Measurements from ENCODE around the gene EBLN2. TPM values are rescaled to one million over a fixed set of nuclear protein-coding genes. Genes with fewer than 3 reads are reported as not detected.

The EBLN2 gene
- total RNA-seq, 8 experiments from 2014 or later: 2.7 to 12.8 (median 3.5) TPM

DNA sequence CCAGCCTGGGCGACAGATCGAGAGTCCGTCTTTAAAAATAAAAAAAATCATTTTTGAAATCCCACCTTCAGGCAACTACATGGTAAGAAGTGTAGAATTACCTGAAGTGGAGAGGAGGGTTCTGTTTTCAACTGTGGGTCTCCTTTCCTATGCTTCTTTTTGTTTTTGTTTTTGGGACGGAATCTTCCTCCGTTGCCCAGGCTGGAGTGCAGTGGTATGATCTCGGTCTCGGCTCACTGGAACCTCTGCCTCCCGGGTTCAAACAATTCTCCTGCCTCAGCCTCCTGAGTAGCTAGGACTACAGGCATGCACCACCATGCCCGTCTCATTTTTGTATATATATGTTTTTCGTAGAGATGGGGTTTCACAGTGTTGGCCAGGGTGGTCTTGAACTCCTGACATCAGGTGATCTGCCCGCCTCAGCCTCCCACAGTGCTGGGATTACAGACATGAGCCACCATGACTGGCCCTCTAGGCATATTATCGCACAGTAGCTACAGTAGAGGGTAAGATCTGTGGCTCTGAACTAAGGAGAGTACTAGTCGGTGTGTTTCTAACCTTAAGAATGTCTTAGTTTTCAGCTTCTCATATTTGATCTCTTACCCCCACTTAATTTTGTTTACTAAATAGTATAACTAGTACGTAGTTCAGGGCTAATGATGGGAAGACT, 8.5 kb downstream of the EBLN2 start:
- Histone ChIP-seq H3K4me3 (no peak overlapping the region), H3K27ac (no peak overlapping the region), H3K4me1 (replicated peaks in 1 of 2) (no peaks in the 10 kb centered on the region)
- WGBS, 10 experiments: 43 to 89% (median 78%) methylated on average over 1 to 7 of the region's 14 CpGs; no CpG with 5 or more reads in 3 of the 10 experiments
- ATAC-seq (replicated peaks in 6 of 8): no peak
- in situ Hi-C loops (cut with MboI; ENCODE audit: low pct_unique_long_range_greater_than_20kb in 2 of 9, low sequenced_read_pairs in 9 of 9, unreplicated experiment in 9 of 9): loop anchor here in 2 of 9 experiments (10.0 to 25.0 kb wide), 3 partner anchors 135 to 1358 kb away; no protein-coding TSS in a partner anchor

DNA sequence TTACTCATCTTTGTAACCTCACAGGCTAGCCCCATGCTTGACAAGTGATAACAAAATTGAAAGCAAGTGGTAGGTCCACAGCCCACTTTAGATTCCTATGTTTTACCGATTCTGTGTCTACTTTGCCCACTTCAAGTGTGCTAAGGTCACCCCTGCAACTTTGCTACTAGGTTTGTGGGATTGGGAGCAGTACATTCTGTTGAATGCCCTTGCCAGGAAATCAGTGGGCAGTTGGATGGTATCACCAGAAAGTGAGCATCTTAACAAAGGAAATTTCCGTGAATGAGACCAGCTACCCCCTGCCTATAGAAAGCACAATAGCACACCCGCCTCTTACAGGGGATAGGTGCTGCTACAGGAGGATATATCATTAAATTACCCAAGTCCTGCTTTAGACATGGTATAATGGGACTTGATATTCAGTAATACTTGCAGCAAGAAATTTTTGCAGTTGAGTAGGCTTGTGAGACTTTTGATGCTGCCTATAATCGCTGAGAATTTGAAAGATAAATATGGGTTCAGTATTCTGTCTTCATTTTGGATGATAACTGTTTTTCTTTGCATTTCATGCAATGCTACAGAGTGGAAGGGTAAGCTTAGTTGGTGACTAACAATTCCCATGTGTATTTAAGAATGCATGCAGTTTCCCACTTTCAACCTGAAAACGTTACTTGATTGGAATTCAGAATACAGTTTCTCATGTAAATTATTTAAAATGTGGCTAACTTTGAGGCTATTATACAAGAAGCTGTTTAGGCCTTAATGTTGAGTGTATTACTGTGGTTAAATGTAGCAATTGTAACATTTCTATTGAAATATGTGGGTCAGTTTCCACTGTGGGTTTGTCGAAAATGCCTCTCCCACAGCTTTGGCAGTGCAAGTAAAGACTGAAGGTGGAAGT, 9.5 kb downstream of the EBLN2 start:
- H3K4me3 ChIP-seq: no peak overlapping the region
- no peak overlapping the region for H3K27ac ChIP-seq
- ATAC-seq (replicated peaks in 6 of 8): peak in 3 of 8 experiments; percentile 62 to 81 (median 75)
- in situ Hi-C loops (cut with MboI; ENCODE audit: low pct_unique_long_range_greater_than_20kb in 2 of 9, low sequenced_read_pairs in 9 of 9, unreplicated experiment in 9 of 9): loop anchor here in 2 of 9 experiments (10.0 to 25.0 kb wide), 3 partner anchors 136 to 1359 kb away; no protein-coding TSS in a partner anchor
- H3K4me1 ChIP-seq (replicated peaks in 1 of 2): no peaks in the 10 kb centered on the region
- WGBS, 10 experiments: 11 to 73% (median 42%) methylated on average over 1 to 4 of the region's 6 CpGs

DNA sequence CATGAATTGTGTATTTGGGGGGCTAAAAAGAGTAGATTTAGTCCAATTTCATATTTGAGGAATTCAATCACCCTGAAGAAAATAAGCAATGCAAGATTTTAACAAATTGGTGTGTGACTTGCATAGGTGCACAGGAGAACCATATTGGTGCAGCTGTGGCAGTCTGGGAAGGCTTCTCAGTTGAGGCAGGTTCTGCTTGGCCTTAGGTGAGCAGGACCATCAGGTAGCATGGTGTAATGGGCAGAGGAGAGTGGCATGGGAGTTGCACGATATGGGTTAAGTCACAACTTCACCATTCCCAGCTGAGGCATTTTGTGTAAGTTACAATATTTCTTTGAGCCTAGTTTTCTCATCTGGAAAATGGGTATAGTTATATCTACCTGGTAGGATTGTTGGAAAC, 10.5 kb downstream of the EBLN2 start:
- WGBS, 10 experiments: 86 to 100% (median 100%) methylated on average over 1 of the region's 1 CpG; no CpG with 5 or more reads in 7 of the 10 experiments
- Histone ChIP-seq H3K27ac (no peak overlapping the region), H3K4me1 (replicated peaks in 1 of 2) (no peaks in the 10 kb centered on the region), H3K4me3 (no peak overlapping the region)
- ATAC-seq (replicated peaks in 6 of 8): no peak
- in situ Hi-C loops (cut with MboI; ENCODE audit: low pct_unique_long_range_greater_than_20kb in 2 of 9, low sequenced_read_pairs in 9 of 9, unreplicated experiment in 9 of 9): loop anchor here in 2 of 9 experiments (10.0 to 25.0 kb wide), 3 partner anchors 137 to 1360 kb away; no protein-coding TSS in a partner anchor

DNA sequence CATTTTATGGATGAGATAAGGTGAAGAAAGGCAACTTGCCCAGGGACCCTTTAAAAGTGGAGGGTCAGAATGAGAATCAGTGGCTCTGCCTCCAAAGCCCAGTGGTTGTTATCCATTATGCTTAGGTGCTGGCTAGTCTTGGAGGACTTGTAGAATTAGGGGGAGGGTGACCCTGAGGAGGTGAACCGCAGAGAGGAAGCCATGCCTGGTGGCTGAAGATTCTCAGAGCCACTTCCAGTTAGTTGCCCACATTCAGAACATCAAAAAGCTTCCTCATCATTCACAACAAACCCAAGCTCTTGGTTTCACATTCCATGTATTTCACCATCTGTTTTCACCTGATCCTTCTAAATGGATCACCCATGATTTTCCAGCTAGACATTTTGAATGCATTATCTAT, 11.2 kb downstream of the EBLN2 start:
- H3K4me3 ChIP-seq: no peak overlapping the region
- no peaks in the 10 kb centered on the region for H3K4me1 ChIP-seq (replicated peaks in 1 of 2)
- 11 to 86% (median 73%) methylated on average over 1 of the region's 1 CpG; no CpG with 5 or more reads in 6 of the 10 experiments for WGBS, 10 experiments
- in situ Hi-C loops (cut with MboI; ENCODE audit: low pct_unique_long_range_greater_than_20kb in 2 of 9, low sequenced_read_pairs in 9 of 9, unreplicated experiment in 9 of 9): loop anchor here in 2 of 9 experiments (10.0 to 25.0 kb wide), 3 partner anchors 138 to 1360 kb away; no protein-coding TSS in a partner anchor
- H3K27ac ChIP-seq: no peak overlapping the region
- ATAC-seq (replicated peaks in 6 of 8): no peak

DNA sequence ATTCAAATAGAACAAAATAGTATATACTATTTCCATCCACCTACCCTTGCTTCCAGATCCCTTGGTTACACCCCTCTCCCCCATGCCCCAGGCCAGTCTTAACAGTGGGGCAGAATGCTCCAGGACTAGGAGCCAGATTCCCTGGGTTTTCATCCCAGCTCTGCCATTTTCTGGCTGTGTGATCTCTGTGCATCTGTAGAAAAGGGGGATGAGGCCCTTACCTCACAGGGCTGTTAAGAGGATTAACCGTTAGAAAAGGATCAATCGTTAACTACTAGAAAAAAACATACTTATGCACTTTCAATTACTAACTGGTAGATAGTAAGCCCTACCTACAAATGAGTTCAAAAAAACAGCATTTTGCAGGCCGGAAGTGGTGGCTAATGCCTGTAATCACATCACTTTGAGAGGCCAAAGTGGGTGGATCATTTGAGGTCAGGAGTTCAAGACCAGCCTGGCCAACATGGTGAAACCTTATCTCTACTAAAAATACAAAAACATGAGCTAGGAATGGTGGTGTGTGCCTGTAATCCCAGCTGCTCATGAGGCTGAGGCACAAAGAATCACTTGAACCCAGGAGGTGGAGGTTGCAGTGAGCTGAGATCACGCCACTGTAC, 11.7 kb downstream of the EBLN2 start:
- Histone ChIP-seq H3K27ac (no peak overlapping the region), H3K4me3 (no peak overlapping the region), H3K4me1 (replicated peaks in 1 of 2) (no peaks in the 10 kb centered on the region)
- in situ Hi-C loops (cut with MboI; ENCODE audit: low pct_unique_long_range_greater_than_20kb in 2 of 9, low sequenced_read_pairs in 9 of 9, unreplicated experiment in 9 of 9): loop anchor here in 2 of 9 experiments (10.0 to 25.0 kb wide), 3 partner anchors 138 to 1361 kb away; no protein-coding TSS in a partner anchor
- 57 to 100% (median 86%) methylated on average over 1 to 4 of the region's 4 CpGs; no CpG with 5 or more reads in 2 of the 10 experiments for WGBS, 10 experiments
- ATAC-seq (replicated peaks in 6 of 8): no peak

DNA sequence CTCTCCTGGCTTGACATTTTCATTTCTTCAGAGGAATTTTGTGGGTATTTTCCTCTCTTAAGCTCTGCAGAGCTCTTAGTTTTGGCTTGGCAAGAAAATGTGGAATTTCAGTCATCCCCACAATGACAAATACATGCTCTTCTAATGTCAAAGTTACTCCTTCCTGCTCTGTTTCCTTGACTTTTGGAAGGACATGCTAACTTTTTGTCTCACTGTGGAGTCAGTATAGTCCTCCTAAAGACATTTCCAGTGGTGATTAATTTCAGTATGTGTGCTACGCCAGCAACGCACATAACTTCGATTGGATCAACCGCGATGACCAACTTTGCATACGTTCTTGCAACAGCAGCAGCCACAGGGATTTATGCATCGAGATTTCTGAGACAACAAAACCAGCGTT, 13.3 kb downstream of the EBLN2 start:
- no peak overlapping the region for H3K4me3 ChIP-seq
- ATAC-seq (replicated peaks in 6 of 8): no peak
- H3K27ac ChIP-seq: no peak overlapping the region
- 60 to 91% (median 74%) methylated on average over 2 to 8 of the region's 8 CpGs; no CpG with 5 or more reads in 1 of the 10 experiments for WGBS, 10 experiments
- in situ Hi-C loops (cut with MboI; ENCODE audit: low pct_unique_long_range_greater_than_20kb in 2 of 9, low sequenced_read_pairs in 9 of 9, unreplicated experiment in 9 of 9): loop anchor here in 6 of 9 experiments (10.0 to 25.0 kb wide), 4 partner anchors 137 to 1362 kb away; no protein-coding TSS in a partner anchor
- H3K4me1 ChIP-seq (replicated peaks in 1 of 2): no peaks in the 10 kb centered on the region

DNA sequence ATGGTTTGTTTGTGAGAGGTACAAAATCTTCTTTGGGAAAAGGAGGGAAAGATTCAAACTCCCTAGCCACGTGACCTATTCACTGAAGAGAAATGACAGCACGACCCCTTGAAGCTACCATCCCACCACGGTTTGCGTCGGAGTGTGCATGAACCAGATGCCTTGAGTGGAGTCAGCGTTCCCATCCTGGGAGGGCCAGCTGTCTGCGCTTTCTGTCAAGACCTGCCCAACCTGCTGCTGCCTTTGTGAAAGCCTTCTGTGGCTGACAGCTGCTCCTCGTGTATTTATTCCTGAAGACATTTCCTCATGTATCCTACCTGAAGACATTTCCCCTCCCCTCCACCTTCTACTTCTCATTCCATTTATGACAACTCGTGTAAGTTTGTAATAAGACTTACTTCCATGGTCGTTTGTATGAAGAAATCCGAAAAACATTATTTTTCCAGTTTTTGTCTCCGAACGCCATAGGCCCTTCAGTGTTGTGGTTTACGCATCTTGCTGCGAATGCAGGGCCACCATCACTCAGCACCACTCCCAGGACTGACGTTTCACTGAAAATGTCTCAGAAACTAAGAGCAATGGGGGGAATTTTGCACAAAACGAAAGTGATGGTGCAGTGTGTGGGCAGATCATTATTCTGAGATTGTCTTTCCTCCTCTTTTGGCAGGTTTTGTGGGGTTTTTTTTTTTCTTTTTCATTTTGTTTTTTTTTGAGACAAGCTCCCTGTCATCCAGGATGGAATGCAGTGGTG, 18.9 kb downstream of the EBLN2 start:
- WGBS, 10 experiments: 50 to 82% (median 67%) methylated on average over 1 to 17 of the region's 17 CpGs
- Histone ChIP-seq H3K4me1 (replicated peaks in 1 of 2) (no peaks in the 10 kb centered on the region), H3K27ac (no peak overlapping the region), H3K4me3 (no peak overlapping the region)
- no peak for ATAC-seq (replicated peaks in 6 of 8)
- in situ Hi-C loops (cut with MboI; ENCODE audit: low pct_unique_long_range_greater_than_20kb in 2 of 9, low sequenced_read_pairs in 9 of 9, unreplicated experiment in 9 of 9): loop anchor here in 4 of 9 experiments (25.0 kb wide), 3 partner anchors 143 to 1368 kb away; no protein-coding TSS in a partner anchor

DNA sequence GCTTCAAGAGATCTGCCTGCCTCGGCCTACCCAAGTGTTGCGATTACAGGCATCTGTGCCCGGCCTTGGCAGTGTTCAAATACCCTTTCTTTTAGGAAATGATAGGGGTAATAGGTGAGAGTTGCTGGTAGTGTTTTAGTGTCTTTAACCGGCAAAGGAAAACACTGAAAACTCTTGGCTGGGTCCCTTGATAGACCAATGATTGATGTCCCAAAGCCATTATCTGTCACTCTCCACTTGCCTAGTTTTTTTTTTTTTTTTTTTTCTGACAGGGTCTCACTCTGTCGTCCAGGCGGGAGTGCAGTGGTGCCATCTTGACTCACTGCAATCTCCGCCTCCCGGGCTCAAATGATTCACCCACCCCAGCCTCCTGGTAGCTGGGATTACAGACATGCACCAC, 19.7 kb downstream of the EBLN2 start:
- H3K27ac ChIP-seq: no peak overlapping the region
- WGBS, 10 experiments: 90 to 100% (median 93%) methylated on average over 1 to 4 of the region's 8 CpGs; no CpG with 5 or more reads in 5 of the 10 experiments
- in situ Hi-C loops (cut with MboI; ENCODE audit: low pct_unique_long_range_greater_than_20kb in 2 of 9, low sequenced_read_pairs in 9 of 9, unreplicated experiment in 9 of 9): loop anchor here in 4 of 9 experiments (25.0 kb wide), 3 partner anchors 144 to 1369 kb away; no protein-coding TSS in a partner anchor
- no peaks in the 10 kb centered on the region for H3K4me1 ChIP-seq (replicated peaks in 1 of 2)
- ATAC-seq (replicated peaks in 6 of 8): no peak
- no peak overlapping the region for H3K4me3 ChIP-seq

DNA sequence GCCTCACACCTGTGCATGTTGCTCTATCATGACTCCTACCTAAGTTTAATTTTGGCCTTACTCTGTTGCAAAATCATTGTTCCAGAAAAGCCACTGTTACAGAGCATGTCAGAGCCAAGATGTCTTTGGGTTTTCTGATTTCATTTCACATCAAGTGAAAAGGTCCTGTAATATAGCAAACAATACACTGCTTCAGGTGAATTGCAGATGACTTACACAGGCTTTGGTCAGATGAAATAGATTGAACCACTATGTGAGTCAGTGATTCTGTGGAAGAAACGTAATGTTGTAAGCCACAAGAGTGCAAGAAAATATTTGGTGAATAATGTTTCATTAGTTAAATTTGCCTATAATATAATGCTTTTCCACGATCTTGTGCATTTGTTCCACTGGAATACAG, 22.7 kb downstream of the EBLN2 start:
- Histone ChIP-seq H3K27ac (no peak overlapping the region), H3K4me3 (no peak overlapping the region), H3K4me1 (replicated peaks in 1 of 2) (no peaks in the 10 kb centered on the region)
- 60 to 100% (median 87%) methylated on average over 1 to 2 of the region's 2 CpGs; no CpG with 5 or more reads in 2 of the 10 experiments for WGBS, 10 experiments
- ATAC-seq (replicated peaks in 6 of 8): no peak
- in situ Hi-C loops (cut with MboI; ENCODE audit: low pct_unique_long_range_greater_than_20kb in 2 of 9, low sequenced_read_pairs in 9 of 9, unreplicated experiment in 9 of 9): loop anchor here in 4 of 9 experiments (25.0 kb wide), 3 partner anchors 147 to 1372 kb away; no protein-coding TSS in a partner anchor

DNA sequence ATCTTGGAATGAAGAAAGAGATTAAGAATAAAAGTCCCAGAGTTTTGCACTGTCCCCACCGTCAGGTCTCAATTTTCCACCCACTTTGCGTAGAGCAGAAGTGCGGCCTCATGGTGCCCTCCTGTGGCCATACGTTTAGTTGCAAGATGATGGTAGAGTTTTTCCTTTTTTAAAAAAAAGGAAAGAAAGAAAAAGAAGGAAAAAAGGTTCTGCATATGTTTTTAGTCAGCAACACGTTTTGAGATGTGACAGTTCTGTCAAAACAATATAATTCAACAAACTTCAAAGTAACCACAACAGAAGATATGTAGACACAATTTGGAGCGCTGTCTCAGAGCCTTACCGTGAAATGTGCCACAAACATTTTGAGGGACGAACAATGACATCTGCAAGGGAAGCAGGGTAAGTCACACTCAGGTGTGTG, 24.6 kb downstream of the EBLN2 start:
- ATAC-seq (replicated peaks in 6 of 8): peak in 5 of 8 experiments; percentile 41 to 75 (median 60)
- no peaks in the 10 kb centered on the region for H3K4me1 ChIP-seq (replicated peaks in 1 of 2)
- no peak overlapping the region for H3K27ac ChIP-seq
- in situ Hi-C loops (cut with MboI; ENCODE audit: low pct_unique_long_range_greater_than_20kb in 2 of 9, low sequenced_read_pairs in 9 of 9, unreplicated experiment in 9 of 9): loop anchor here in 4 of 9 experiments (25.0 kb wide), 3 partner anchors 149 to 1374 kb away; no protein-coding TSS in a partner anchor
- WGBS, 10 experiments: 0 to 89% (median 20%) methylated on average over 2 to 8 of the region's 8 CpGs; no CpG with 5 or more reads in 1 of the 10 experiments
- no peak overlapping the region for H3K4me3 ChIP-seq

DNA sequence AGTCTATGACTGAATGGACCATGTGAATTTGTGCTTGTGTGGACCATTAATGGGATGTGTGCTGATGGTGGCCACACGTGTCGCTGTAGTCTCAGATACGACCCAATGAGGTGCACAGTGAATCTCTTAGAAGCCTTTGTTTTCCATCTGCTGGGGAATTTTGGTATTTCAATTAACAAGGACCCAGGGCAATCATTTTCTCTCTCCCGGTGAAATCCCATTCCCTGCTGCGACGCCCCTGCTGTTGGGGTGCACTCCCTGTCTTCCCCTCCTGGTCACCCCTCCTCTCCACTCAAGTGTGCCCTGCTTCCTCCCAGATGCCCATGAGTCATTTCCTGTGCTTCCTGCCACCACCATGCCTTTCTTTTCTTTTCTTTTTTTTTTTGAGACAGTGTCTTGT, 32.7 kb downstream of the EBLN2 start:
- in situ Hi-C loops (cut with MboI; ENCODE audit: low pct_unique_long_range_greater_than_20kb in 2 of 9, low sequenced_read_pairs in 9 of 9, unreplicated experiment in 9 of 9): loop anchor here in 4 of 9 experiments (25.0 kb wide), 3 partner anchors 157 to 1382 kb away; no protein-coding TSS in a partner anchor
- H3K27ac ChIP-seq: no peak overlapping the region
- peak in 1 of 8 experiments; percentile 79 for ATAC-seq (replicated peaks in 6 of 8)
- no peaks in the 10 kb centered on the region for H3K4me1 ChIP-seq (replicated peaks in 1 of 2)
- no peak overlapping the region for H3K4me3 ChIP-seq
- WGBS, 10 experiments: 80 to 100% (median 88%) methylated on average over 1 to 3 of the region's 6 CpGs; no CpG with 5 or more reads in 5 of the 10 experiments

Measured in motor neuron (in vitro differentiated cells).